Breast epithelium (tissue), 4 donors: ENCODE data around the gene CFAP45. TPM values are rescaled to one million over a fixed set of nuclear protein-coding genes. Genes with fewer than 3 reads are reported as not detected.

Experiments
- DNase-seq, 2 donors: peaks; one replicate each; pipeline ENCODE4 v3.0.0-alpha.2; 2019; ENCODE audit warnings: low spot score in 2 of 2
- H3K27ac ChIP-seq, 2 donors: fragments of 200-600 bp; sonication (generic) in 1 of 2; one replicate each; pipeline ENCODE4 v1.5.1; 2016 to 2019; ENCODE audit warnings: mild to moderate bottlenecking in 1 of 2
- H3K27me3 ChIP-seq, 2 donors: fragments of 200-600 bp; sonication (generic) in 1 of 2; one replicate each; pipeline versions ENCODE4 v1.5.1 to v1.6.0; 2017 to 2019; ENCODE audit warnings: control low read depth in 1 of 2, mild to moderate bottlenecking in 1 of 2
- H3K36me3 ChIP-seq: fragments of 200-600 bp; one replicate; pipeline ENCODE4 v1.5.1; 2019
- H3K4me1 ChIP-seq, 2 donors: fragments of 200-600 bp; sonication (generic); one replicate each; pipeline ENCODE4 v1.5.1; 2016 to 2019; ENCODE audit warnings: control low read depth in 1 of 2
- H3K4me3 ChIP-seq, 3 donors: fragments of 200-600 bp; sonication (generic); 1 replicate in 2 of 3; 2 replicates in 1 of 3; pipeline ENCODE4 v1.5.1; 2016 to 2019; ENCODE audit warnings: mild to moderate bottlenecking in 3 of 3, moderate library complexity in 2 of 3
- H3K9me3 ChIP-seq, 2 donors: fragments of 200-600 bp; sonication (generic) in 1 of 2; one replicate each; pipeline ENCODE4 v1.5.1; 2016 to 2019; ENCODE audit warnings: control low read depth in 1 of 2
- CTCF ChIP-seq, 3 donors: fragments of 450-650 bp; IDR thresholded peaks; one replicate each; pipeline ENCODE4 v1.5.1; 2016 to 2017; ENCODE audit warnings: antibody characterized with exemption in 3 of 3, mild to moderate bottlenecking in 3 of 3, moderate library complexity in 3 of 3
- POLR2A ChIP-seq: fragments of 450-650 bp; IDR thresholded peaks from one replicate; pipeline ENCODE4 v1.6.1; 2016; ENCODE audit warnings: antibody characterized with exemption, mild to moderate bottlenecking, moderate library complexity
- POLR2AphosphoS5 ChIP-seq, 3 donors: sonication (generic); formaldehyde crosslinking; IDR thresholded peaks; one replicate each; pipeline ENCODE4 v1.6.1; 2017; ENCODE audit warnings: antibody characterized with exemption in 3 of 3
- intact Hi-C: fragments of 100-400 bp; cut with DNase I; formaldehyde crosslinking; loops from one replicate; pipeline ENCODE4 v1.15.1; 2023; ENCODE audit warnings: low total_unique reads
- total RNA-seq, 3 donors: library from RNA; depleted of rRNA; stranded (reverse); fragments of >200 nt; gene quantifications; one replicate each; pipeline ENCODE4 v1.1.0, GENCODE V29; 2016

The CFAP45 gene
- total RNA-seq, 3 donors from 2014 or later, result 0.80 to 2.6 (median 2.6) TPM

DNA sequence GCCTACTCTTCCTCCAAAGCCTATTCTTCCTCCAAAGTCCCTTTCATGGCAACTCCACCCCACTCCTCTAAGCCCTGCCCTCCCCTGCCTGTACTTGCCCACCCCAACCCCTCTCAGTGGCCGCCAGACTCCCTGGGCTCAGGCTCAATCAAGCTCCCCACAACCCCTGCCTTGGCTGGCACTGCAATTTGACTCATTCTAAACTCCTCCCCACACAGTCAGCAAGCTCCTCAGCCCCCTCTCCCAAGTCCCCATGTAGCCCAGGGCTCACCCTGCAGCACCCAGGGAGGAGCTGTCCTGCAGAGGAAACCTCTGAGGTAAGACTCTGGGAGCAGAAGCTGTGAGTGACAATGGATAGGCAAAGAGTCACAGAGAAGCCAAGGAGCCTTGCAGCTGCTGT, 33.9 kb downstream of the CFAP45 start:
- no peak for DNase-seq
- H3K9me3 ChIP-seq, result no peaks in the 10 kb centered on the region
- H3K27me3 ChIP-seq, result no peaks in the 10 kb centered on the region
- no peak overlapping the region for H3K4me3 ChIP-seq
- TF ChIP-seq CTCF (IDR thresholded peaks at IDR 0.05) (no peak), POLR2A (no peak), POLR2AphosphoS5 (IDR thresholded peaks at IDR 0.05) (no peak)
- intact Hi-C loops, result no loop called here
- no peaks in the 10 kb centered on the region for H3K36me3 ChIP-seq
- peaks cover 2 to 15% of the 10 kb centered on the region in 2 donors for H3K4me1 ChIP-seq
- no peak overlapping the region for H3K27ac ChIP-seq

DNA sequence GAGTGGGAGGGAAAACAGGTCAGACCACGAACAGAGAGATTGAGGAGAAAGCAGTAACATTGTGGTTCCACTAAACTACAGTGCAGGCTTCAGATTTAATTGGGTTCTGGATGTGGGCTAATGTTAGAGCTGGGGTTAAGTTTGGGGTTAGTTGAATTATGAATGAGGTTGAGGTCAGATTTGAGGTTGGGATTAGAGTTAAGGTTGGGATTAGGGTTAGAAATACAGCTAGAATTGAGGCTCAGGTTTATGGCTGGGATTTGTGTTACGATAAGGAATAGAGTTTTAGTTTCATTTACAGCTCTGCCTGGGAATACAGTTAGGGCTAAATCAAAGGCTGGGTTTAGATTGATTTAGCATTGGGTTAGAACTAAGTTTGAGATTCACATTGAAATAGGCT, 35.7 kb downstream of the CFAP45 start:
- Histone ChIP-seq H3K27me3 (no peaks in the 10 kb centered on the region), H3K9me3 (no peaks in the 10 kb centered on the region), H3K27ac (no peak overlapping the region), H3K4me3 (no peak overlapping the region), H3K36me3 (no peaks in the 10 kb centered on the region), H3K4me1 (peaks cover 2 to 15% of the 10 kb centered on the region in 2 donors)
- intact Hi-C loops, result no loop called here
- DNase-seq, result no peak
- TF ChIP-seq CTCF (IDR thresholded peaks at IDR 0.05) (no peak), POLR2A (no peak), POLR2AphosphoS5 (IDR thresholded peaks at IDR 0.05) (no peak)

DNA sequence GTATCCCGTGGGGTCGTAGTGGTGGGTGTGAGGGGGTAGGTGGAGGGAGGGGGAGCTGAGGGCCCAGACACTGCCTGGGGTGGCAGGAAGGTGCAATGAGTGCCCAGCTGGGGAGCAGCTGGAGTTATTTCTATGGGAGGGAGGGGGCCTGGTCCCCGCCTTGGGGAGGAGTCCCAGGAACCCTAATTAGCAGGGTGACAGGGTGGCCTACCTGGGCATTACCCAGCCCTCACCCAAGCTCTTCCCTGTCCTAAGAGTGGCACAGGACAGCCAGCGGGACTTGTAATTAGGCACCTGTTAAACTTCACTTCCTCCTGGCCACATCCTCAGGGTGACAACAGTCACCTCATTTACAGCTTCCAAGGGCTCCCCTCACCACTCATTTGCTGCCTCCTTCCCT, 37.4 kb downstream of the CFAP45 start, which contains the start of gene VSIG8:
VSIG8 (minus strand) TSS at position 101 of the 400 bp plus-strand sequence. CDS start 136 bp downstream, outside the sequence.
- Histone ChIP-seq H3K9me3 (no peaks in the 10 kb centered on the region), H3K27me3 (no peaks in the 10 kb centered on the region), H3K36me3 (no peaks in the 10 kb centered on the region), H3K4me1 (peaks cover under 1% of the 10 kb centered on the region in 2 donors), H3K4me3 (no peak within 1 kb of the TSS), H3K27ac (no peak within 1 kb of the TSS)
- no peak for DNase-seq
- intact Hi-C loops, result no loop called here
- TF ChIP-seq POLR2A (no peak), POLR2AphosphoS5 (IDR thresholded peaks at IDR 0.05) (no peak), CTCF (IDR thresholded peaks at IDR 0.05) (no peak)

GRCh38 chr1:159862031-159862430, 37.9 kb downstream of the CFAP45 start:
- Histone ChIP-seq H3K4me3 (no peak overlapping the region), H3K36me3 (no peaks in the 10 kb centered on the region), H3K9me3 (no peaks in the 10 kb centered on the region), H3K4me1 (no peaks in the 10 kb centered on the region), H3K27ac (no peak overlapping the region), H3K27me3 (no peaks in the 10 kb centered on the region)
- no peak for DNase-seq
- TF ChIP-seq POLR2A (no peak), POLR2AphosphoS5 (IDR thresholded peaks at IDR 0.05) (no peak), CTCF (IDR thresholded peaks at IDR 0.05) (no peak)
- intact Hi-C loops, result no loop called here

GRCh38 chr1:159861218-159861617, 38.7 kb downstream of the CFAP45 start:
- Histone ChIP-seq H3K9me3 (no peaks in the 10 kb centered on the region), H3K36me3 (no peaks in the 10 kb centered on the region), H3K27me3 (no peaks in the 10 kb centered on the region), H3K4me1 (no peaks in the 10 kb centered on the region), H3K27ac (no peak overlapping the region), H3K4me3 (no peak overlapping the region)
- TF ChIP-seq POLR2AphosphoS5 (IDR thresholded peaks at IDR 0.05) (no peak), CTCF (IDR thresholded peaks at IDR 0.05) (no peak), POLR2A (no peak)
- intact Hi-C loops, result no loop called here
- no peak for DNase-seq
